Gastroesophageal sphincter (tissue), 3 donors: Measurements from ENCODE around the gene SETSIP.

ENCODE experiments used
- EP300 ChIP-seq: sonication (generic); formaldehyde crosslinking; IDR thresholded peaks from one replicate; pipeline ENCODE4 v1.6.1; 2017; ENCODE audit warnings: antibody characterized with exemption, mild to moderate bottlenecking
- POLR2A ChIP-seq, 2 donors: fragments of 450-650 bp; IDR thresholded peaks; one replicate each; pipeline ENCODE4 v1.6.1; 2017; ENCODE audit warnings: antibody characterized with exemption in 2 of 2, mild to moderate bottlenecking in 2 of 2, moderate library complexity in 1 of 2
- POLR2AphosphoS5 ChIP-seq: sonication (generic); formaldehyde crosslinking; IDR thresholded peaks from one replicate; pipeline ENCODE4 v1.6.1; 2017; ENCODE audit warnings: antibody characterized with exemption
- TF ChIP-seq, protein P1 (sequence below), 4 experiments: fragments of 200-600 bp in 2 of 4; fragments of 450-650 bp in 2 of 4; sonication (generic) in 1 of 4; IDR thresholded peaks; one replicate each; pipeline ENCODE4 v1.5.1; 2017 to 2019; ENCODE audit warnings: antibody characterized with exemption in 4 of 4, mild to moderate bottlenecking in 2 of 4, moderate library complexity in 2 of 4

DNA sequence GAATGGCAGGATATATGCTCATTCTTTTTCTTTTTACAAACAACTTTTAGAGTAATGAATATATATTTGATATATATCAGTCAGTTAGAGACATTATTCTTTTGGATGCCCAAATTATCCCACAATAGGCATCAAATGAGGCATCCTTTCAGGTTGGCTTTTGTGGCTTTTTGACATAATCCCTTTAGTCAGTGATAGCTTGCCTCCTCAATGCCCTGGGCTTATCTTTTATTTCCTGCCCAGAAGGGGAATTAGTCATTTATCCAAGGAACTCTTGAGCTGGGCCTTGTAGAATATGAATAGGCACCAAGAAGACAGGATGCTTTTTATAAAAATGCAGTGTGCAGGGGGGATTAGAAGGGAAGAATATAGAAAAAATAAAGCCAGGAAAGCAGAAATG is 23.3 kb downstream of the SETSIP start:
- TF ChIP-seq, protein P1, sequence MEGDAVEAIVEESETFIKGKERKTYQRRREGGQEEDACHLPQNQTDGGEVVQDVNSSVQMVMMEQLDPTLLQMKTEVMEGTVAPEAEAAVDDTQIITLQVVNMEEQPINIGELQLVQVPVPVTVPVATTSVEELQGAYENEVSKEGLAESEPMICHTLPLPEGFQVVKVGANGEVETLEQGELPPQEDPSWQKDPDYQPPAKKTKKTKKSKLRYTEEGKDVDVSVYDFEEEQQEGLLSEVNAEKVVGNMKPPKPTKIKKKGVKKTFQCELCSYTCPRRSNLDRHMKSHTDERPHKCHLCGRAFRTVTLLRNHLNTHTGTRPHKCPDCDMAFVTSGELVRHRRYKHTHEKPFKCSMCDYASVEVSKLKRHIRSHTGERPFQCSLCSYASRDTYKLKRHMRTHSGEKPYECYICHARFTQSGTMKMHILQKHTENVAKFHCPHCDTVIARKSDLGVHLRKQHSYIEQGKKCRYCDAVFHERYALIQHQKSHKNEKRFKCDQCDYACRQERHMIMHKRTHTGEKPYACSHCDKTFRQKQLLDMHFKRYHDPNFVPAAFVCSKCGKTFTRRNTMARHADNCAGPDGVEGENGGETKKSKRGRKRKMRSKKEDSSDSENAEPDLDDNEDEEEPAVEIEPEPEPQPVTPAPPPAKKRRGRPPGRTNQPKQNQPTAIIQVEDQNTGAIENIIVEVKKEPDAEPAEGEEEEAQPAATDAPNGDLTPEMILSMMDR (IDR thresholded peaks at IDR 0.05) = no peak
- TF ChIP-seq POLR2AphosphoS5 (no peak), POLR2A (IDR thresholded peaks at IDR 0.05) (no peak), EP300 (no peak)
